Progenitor cell of endocrine pancreas (in vitro differentiated cells): Measurements from ENCODE around the gene ATP5F1C. TPM values are rescaled to one million over a fixed set of nuclear protein-coding genes. Genes with fewer than 3 reads are reported as not detected.
A peak's percentile ranks its signal among the peaks of the same experiment; 100 is the strongest.

ENCODE experiments used
- DNase-seq: peaks from one replicate; pipeline ENCODE4 v3.0.0; 2021; ENCODE audit warnings: low spot score; ENCODE audit not compliant: unreplicated experiment
- H3K27ac Mint-ChIP-seq: 2 replicates; pipeline ENCODE4 v1.8.0; 2021; ENCODE audit warnings: mild to moderate bottlenecking, moderate library complexity, mixed read lengths
- H3K27me3 Mint-ChIP-seq: 2 replicates; pipeline ENCODE4 v1.8.0; 2021; ENCODE audit warnings: mixed read lengths
- H3K36me3 Mint-ChIP-seq: 2 replicates; pipeline ENCODE4 v1.8.0; 2022; ENCODE audit warnings: mixed read lengths; ENCODE audit not compliant: insufficient read depth
- H3K4me1 Mint-ChIP-seq: 2 replicates; pipeline ENCODE4 v1.8.0; 2021; ENCODE audit warnings: low read depth, mixed read lengths
- H3K4me3 Mint-ChIP-seq: 2 replicates; pipeline ENCODE4 v1.8.0; 2021; ENCODE audit warnings: low read depth, mild to moderate bottlenecking, moderate library complexity, mixed read lengths
- H3K9me3 Mint-ChIP-seq: 2 replicates; pipeline ENCODE4 v1.8.0; 2021; ENCODE audit warnings: low read depth, mixed read lengths
- CTCF ChIP-seq: fragments of 200-600 bp; sonication (generic); IDR thresholded peaks from one replicate; pipeline ENCODE4 v1.5.0; 2021; ENCODE audit warnings: antibody characterized with exemption, mild to moderate bottlenecking; ENCODE audit not compliant: unreplicated experiment
- total RNA-seq: library from RNA; stranded (reverse); gene quantifications from 2 replicates; pipeline ENCODE4 v1.2.1, GENCODE V29; 2021

The ATP5F1C gene
- total RNA-seq, 1 donor from 2014 or later: 221 TPM

DNA sequence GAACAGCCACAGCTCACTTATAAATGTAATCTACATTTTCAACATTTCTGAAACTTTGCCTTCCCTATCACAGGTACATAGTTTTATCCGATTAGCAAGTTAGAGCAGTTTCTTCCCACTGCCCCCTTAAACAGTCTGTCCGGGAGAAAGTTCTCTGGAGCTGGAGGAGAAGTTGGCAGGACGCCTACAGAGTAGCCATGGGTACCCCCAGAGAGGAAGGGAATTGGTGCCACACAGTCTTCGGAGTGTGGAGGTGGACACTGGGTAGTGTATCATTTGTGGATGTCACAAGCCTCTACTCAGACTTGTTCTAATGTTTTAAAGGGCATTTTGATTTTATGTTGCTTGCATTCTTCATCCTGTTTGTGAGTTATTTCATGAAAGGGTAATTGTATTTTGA is 69.3 kb downstream of the ATP5F1C start:
- Mint-ChIP-seq H3K27ac (peak overlapping the region; percentile 4), H3K36me3 (peaks cover 14% of the 10 kb centered on the region), H3K4me3 (no peak overlapping the region)

More for the DNA sequence above, 69.3 kb downstream of the ATP5F1C start:
- Mint-ChIP-seq H3K4me1 (peaks cover 41% of the 10 kb centered on the region), H3K9me3 (peaks cover 19% of the 10 kb centered on the region), H3K27me3 (no peaks in the 10 kb centered on the region)
- DNase-seq: no peak
- no peak for TF ChIP-seq CTCF

Other genes starting within 250 kb of the ATP5F1C start
- 1.5 and 2.3 TPM in 2 replicates for gene ITIH5, start 121.2 kb upstream of the ATP5F1C start, total RNA-seq
- 4.6 and 4.9 TPM in 2 replicates for gene ITIH2, start 84.9 kb upstream of the ATP5F1C start, total RNA-seq
- 15.3 and 17.3 TPM in 2 replicates for gene KIN, start 184 bp upstream of the ATP5F1C start, total RNA-seq
- 8.5 and 9.4 TPM in 2 replicates for gene TAF3, start 30.3 kb downstream of the ATP5F1C start, total RNA-seq